Common myeloid progenitor, CD34-positive (primary cell): ENCODE results near the gene GPR63.

Source experiments
- CTCF ChIA-PET: fragments of 350-600 bp; sonication (Branson Sonifier 250); formaldehyde crosslinking; loops from one replicate; lab custom pipeline; 2021; ENCODE audit warnings: antibody characterized with exemption; lab: Charles Lee
- POLR2A ChIA-PET: fragments of 350-600 bp; sonication (Branson Sonifier 250); formaldehyde crosslinking; loops from one replicate; lab custom pipeline; 2021; ENCODE audit warnings: antibody characterized with exemption; lab: Charles Lee
- DNase-seq, 3 donors: peaks; one replicate each; pipeline versions ENCODE4 v3.0.0 to v3.0.0-alpha.2; 2013
- H3K27ac ChIP-seq, 2 experiments: 1 replicate in 1 of 2; 2 replicates in 1 of 2; pipeline ENCODE4 v1.7.0; 2013; ENCODE audit warnings: inconsistent platforms in 2 of 2, low read length in 2 of 2, mild to moderate bottlenecking in 2 of 2, low read depth in 1 of 2, moderate library complexity in 1 of 2; ENCODE audit not compliant: severe bottlenecking in 2 of 2, insufficient read depth in 1 of 2, poor library complexity in 1 of 2
- H3K27me3 ChIP-seq, 5 experiments: replicated peaks in 2 of 5; 1 replicate in 3 of 5; 2 replicates in 2 of 5; pipeline versions ENCODE4 v1.6.1 to v1.7.0; 2013; ENCODE audit warnings: low read length in 4 of 5, mild to moderate bottlenecking in 2 of 5, moderate library complexity in 2 of 5, inconsistent platforms in 1 of 5; ENCODE audit not compliant: insufficient read depth in 5 of 5, control insufficient read depth in 4 of 5
- H3K36me3 ChIP-seq, 4 experiments: 1 replicate in 2 of 4; 2 replicates in 2 of 4; pipeline versions ENCODE4 v1.6.1 to v1.7.0; 2013; ENCODE audit warnings: low read length in 3 of 4, control low read depth in 1 of 4, mild to moderate bottlenecking in 1 of 4; ENCODE audit not compliant: control insufficient read depth in 4 of 4, insufficient read depth in 4 of 4
- H3K4me1 ChIP-seq, 4 experiments: 1 replicate in 3 of 4; 2 replicates in 1 of 4; pipeline versions ENCODE4 v1.6.1 to v1.7.1; 2013; ENCODE audit warnings: low read length in 3 of 4, mild to moderate bottlenecking in 3 of 4, control low read depth in 1 of 4, inconsistent platforms in 1 of 4, moderate library complexity in 1 of 4; ENCODE audit not compliant: control insufficient read depth in 4 of 4, insufficient read depth in 4 of 4; ENCODE audit errors: control extremely low read depth in 1 of 4
- H3K4me3 ChIP-seq, 7 experiments: 1 replicate in 4 of 7; 2 replicates in 3 of 7; pipeline versions ENCODE4 v1.5.1 to v1.7.0; 2013; ENCODE audit warnings: mild to moderate bottlenecking in 7 of 7, low read length in 6 of 7, moderate library complexity in 6 of 7, inconsistent platforms in 2 of 7, low read depth in 2 of 7, control low read depth in 1 of 7; ENCODE audit not compliant: insufficient read depth in 4 of 7, control insufficient read depth in 1 of 7; ENCODE audit errors: extremely low read depth in 1 of 7
- H3K9me3 ChIP-seq, 5 experiments: 1 replicate in 4 of 5; 2 replicates in 1 of 5; pipeline versions ENCODE4 v1.6.1 to v1.7.1; 2013; ENCODE audit warnings: low read length in 4 of 5, mild to moderate bottlenecking in 2 of 5, inconsistent platforms in 1 of 5, low read depth in 1 of 5, moderate library complexity in 1 of 5; ENCODE audit not compliant: control insufficient read depth in 4 of 5, insufficient read depth in 2 of 5; ENCODE audit errors: control extremely low read depth in 1 of 5
- WGBS: methylation state at CpG from one replicate; pipeline ENCODE4 v1.1.5; 2013; ENCODE audit not compliant: insufficient coverage; 5-methylcytosine and 5-hydroxymethylcytosine counted together

The GPR63 gene

GRCh38 chr6:96865055-96865405, 27.8 kb upstream of the GPR63 start:
- Histone ChIP-seq H3K27me3 (peaks cover 0 to 15% (median 4%) of the 10 kb centered on the region in 5 experiments), H3K4me1 (no peaks in the 10 kb centered on the region), H3K36me3 (no peaks in the 10 kb centered on the region), H3K9me3 (no peaks in the 10 kb centered on the region), H3K27ac (no peak overlapping the region), H3K4me3 (no peak overlapping the region)
- WGBS: 94% methylated on average over 2 of the region's 3 CpGs
- DNase-seq: no peak
- ChIA-PET POLR2A (interaction anchor here (0.6 kb wide), 2 partner anchors 16 to 220 kb away, joined by 3 to 5 read pairs; no protein-coding TSS in a partner anchor), CTCF (interaction anchor here (1.2 to 1.8 kb wide), 2 partner anchors 34 to 36 kb away, joined by 3 to 4 read pairs; no protein-coding TSS in a partner anchor)

- ChIA-PET CTCF (interaction anchor here (0.6 to 1.8 kb wide), 3 partner anchors 27 to 35 kb away, joined by 3 to 4 read pairs (median 3); partner anchors contain the start of gene GPR63), POLR2A (interaction anchor here (0.6 kb wide), 2 partner anchors 15 to 220 kb away, joined by 3 to 5 read pairs; no protein-coding TSS in a partner anchor)
- no peak overlapping the region for H3K4me3 ChIP-seq
- H3K4me1 ChIP-seq: no peaks in the 10 kb centered on the region
- WGBS: 100% methylated on average over 1 of the region's 3 CpGs
- DNase-seq: no peak
- H3K27ac ChIP-seq: no peak overlapping the region
- no peaks in the 10 kb centered on the region for H3K36me3 ChIP-seq
- H3K9me3 ChIP-seq: no peaks in the 10 kb centered on the region
- H3K27me3 ChIP-seq: peaks cover 0 to 15% (median 4%) of the 10 kb centered on the region in 5 experiments
Observed at GRCh38 chr6:96864216-96865054, 27.2 kb upstream of the GPR63 start.

GRCh38 chr6:96862560-96862959, 25.3 kb upstream of the GPR63 start:
- no peaks in the 10 kb centered on the region for H3K9me3 ChIP-seq
- H3K27ac ChIP-seq: no peak overlapping the region
- ChIA-PET CTCF (no interaction called here), POLR2A (no interaction called here)
- 100% methylated on average over 1 of the region's 1 CpG for WGBS
- no peak for DNase-seq
- H3K27me3 ChIP-seq: peaks cover 0 to 10% (median 4%) of the 10 kb centered on the region in 5 experiments
- H3K4me3 ChIP-seq: no peak overlapping the region
- H3K4me1 ChIP-seq: no peaks in the 10 kb centered on the region
- H3K36me3 ChIP-seq: no peaks in the 10 kb centered on the region

GRCh38 chr6:96861588-96861987, 24.3 kb upstream of the GPR63 start:
- H3K27ac ChIP-seq: no peak overlapping the region
- no peak for DNase-seq
- H3K27me3 ChIP-seq: peaks cover 0 to 7% (median 2%) of the 10 kb centered on the region in 5 experiments
- H3K4me3 ChIP-seq: no peak overlapping the region
- ChIA-PET CTCF (no interaction called here), POLR2A (no interaction called here)
- no peaks in the 10 kb centered on the region for H3K9me3 ChIP-seq
- no peaks in the 10 kb centered on the region for H3K36me3 ChIP-seq
- H3K4me1 ChIP-seq: no peaks in the 10 kb centered on the region

- H3K4me1 ChIP-seq: no peaks in the 10 kb centered on the region
- ChIA-PET POLR2A (no interaction called here), CTCF (no interaction called here)
- no peak for DNase-seq
- H3K9me3 ChIP-seq: peaks cover 0 to 3% (median 0%) of the 10 kb centered on the region in 5 experiments
- no peak overlapping the region for H3K27ac ChIP-seq
- 100% methylated on average over 1 of the region's 1 CpG for WGBS
- H3K27me3 ChIP-seq: no peaks in the 10 kb centered on the region
- no peak overlapping the region for H3K4me3 ChIP-seq
- H3K36me3 ChIP-seq: no peaks in the 10 kb centered on the region
Observed at GRCh38 chr6:96856856-96857255, 19.6 kb upstream of the GPR63 start.

- peaks cover 0 to 3% (median 0%) of the 10 kb centered on the region in 5 experiments for H3K9me3 ChIP-seq
- H3K4me3 ChIP-seq: no peak overlapping the region
- ChIA-PET POLR2A (no interaction called here), CTCF (no interaction called here)
- no CpG with 5 or more reads among the region's 2 CpGs for WGBS
- H3K27me3 ChIP-seq: no peaks in the 10 kb centered on the region
- DNase-seq: no peak
- no peaks in the 10 kb centered on the region for H3K36me3 ChIP-seq
- no peaks in the 10 kb centered on the region for H3K4me1 ChIP-seq
- H3K27ac ChIP-seq: no peak overlapping the region
Observed at GRCh38 chr6:96853083-96853482, 15.8 kb upstream of the GPR63 start.

GRCh38 chr6:96852605-96853004, 15.3 kb upstream of the GPR63 start:
- Histone ChIP-seq H3K27me3 (no peaks in the 10 kb centered on the region), H3K4me1 (no peaks in the 10 kb centered on the region), H3K4me3 (no peak overlapping the region), H3K36me3 (no peaks in the 10 kb centered on the region), H3K9me3 (peaks cover 0 to 3% (median 0%) of the 10 kb centered on the region in 5 experiments), H3K27ac (no peak overlapping the region)
- no peak for DNase-seq
- 100% methylated on average over 2 of the region's 3 CpGs for WGBS
- POLR2A ChIA-PET: no interaction called here
- CTCF ChIA-PET: no interaction called here
